Stomach smooth muscle (tissue), 2 donors: Measurements from ENCODE around the gene REC114.
"Not testable (repeated sequence)": the region's sequence is repeated elsewhere in the genome, so short reads cannot be mapped to it uniquely, and the experiment has no call there.

Experiments
- H3K27ac ChIP-seq: one replicate; pipeline ENCODE4 v1.7.0; 2013; ENCODE audit warnings: mild to moderate bottlenecking, low read length, inconsistent platforms
- H3K27me3 ChIP-seq, 2 donors: one replicate each; pipeline ENCODE4 v1.7.0; 2013; ENCODE audit warnings: low read length in 2 of 2; ENCODE audit not compliant: insufficient read depth in 2 of 2, control insufficient read depth in 1 of 2
- H3K36me3 ChIP-seq, 2 donors: one replicate each; pipeline ENCODE4 v1.7.0; 2013; ENCODE audit warnings: low read length in 2 of 2; ENCODE audit not compliant: control insufficient read depth in 2 of 2, insufficient read depth in 2 of 2
- H3K4me1 ChIP-seq: one replicate; pipeline ENCODE4 v1.7.0; 2013; ENCODE audit warnings: low read length; ENCODE audit not compliant: control insufficient read depth, insufficient read depth
- H3K4me3 ChIP-seq, 2 donors: one replicate each; pipeline ENCODE4 v1.7.0; 2013; ENCODE audit warnings: low read length in 2 of 2
- H3K9ac ChIP-seq, 2 donors: one replicate each; pipeline ENCODE4 v1.7.0; 2013; ENCODE audit warnings: low read length in 2 of 2, mild to moderate bottlenecking in 1 of 2
- H3K9me3 ChIP-seq, 2 donors: one replicate each; pipeline ENCODE4 v1.7.0; 2013; ENCODE audit warnings: low read length in 2 of 2; ENCODE audit not compliant: control insufficient read depth in 2 of 2
- donor health status: healthy.
- donor health status: Pancreatic carcinoma.

The REC114 gene

DNA sequence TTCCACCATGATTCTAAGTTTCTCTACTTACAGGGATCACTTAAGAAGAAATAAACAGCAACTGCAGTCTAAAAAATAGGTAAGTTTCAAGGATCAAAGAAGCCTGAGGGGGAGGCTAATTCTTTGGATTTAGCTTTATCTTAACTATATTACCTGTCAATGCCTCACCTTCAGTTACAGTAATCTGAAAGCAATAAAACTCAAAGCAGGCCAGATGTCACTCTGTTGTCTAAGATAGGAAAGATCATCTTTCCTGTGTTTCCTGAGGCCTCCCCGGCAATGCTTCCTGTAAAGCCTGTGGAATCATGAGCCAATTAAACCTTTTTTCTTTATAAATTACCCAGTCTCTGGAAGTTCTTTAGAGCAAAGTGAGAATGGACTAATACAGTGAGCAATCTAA is 130.1 kb downstream of the REC114 start:
- Histone ChIP-seq H3K27me3 (no peaks in the 10 kb centered on the region), H3K9ac (peak overlapping the region in 1 of 2 donors; percentile 42), H3K4me3 (no peak overlapping the region), H3K4me1 (peaks cover 24% of the 10 kb centered on the region), H3K36me3 (peaks cover 48 to 52% of the 10 kb centered on the region in 2 donors), H3K9me3 (no peaks in the 10 kb centered on the region), H3K27ac (peak overlapping the region; percentile 62)

DNA sequence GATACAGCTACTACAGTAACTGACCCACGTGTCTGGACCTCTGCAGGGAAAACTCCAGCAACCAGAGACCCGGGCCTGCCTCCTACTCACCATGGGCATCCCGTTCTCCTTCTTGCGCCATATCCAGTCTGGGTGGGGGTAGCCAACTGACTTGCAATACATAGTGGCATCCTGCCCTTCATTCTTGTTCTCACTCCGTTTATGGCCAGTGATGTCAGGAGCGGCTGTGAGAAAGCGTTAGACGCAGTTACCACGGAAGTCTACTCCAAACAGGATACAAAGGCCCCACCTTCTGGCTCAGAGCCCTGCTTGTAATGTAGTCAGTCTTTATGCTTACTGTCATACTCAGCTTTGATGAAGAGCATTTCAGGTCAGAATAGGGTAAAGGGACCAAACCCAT is 130.6 kb downstream of the REC114 start:
- Histone ChIP-seq H3K27ac (peak overlapping the region; percentile 62), H3K4me3 (peak overlapping the region in 1 of 2 donors; percentile 22), H3K9me3 (no peaks in the 10 kb centered on the region), H3K27me3 (no peaks in the 10 kb centered on the region), H3K4me1 (peaks cover 24% of the 10 kb centered on the region), H3K9ac (peak overlapping the region; percentile 1 to 42), H3K36me3 (peaks cover 46 to 50% of the 10 kb centered on the region in 2 donors)

DNA sequence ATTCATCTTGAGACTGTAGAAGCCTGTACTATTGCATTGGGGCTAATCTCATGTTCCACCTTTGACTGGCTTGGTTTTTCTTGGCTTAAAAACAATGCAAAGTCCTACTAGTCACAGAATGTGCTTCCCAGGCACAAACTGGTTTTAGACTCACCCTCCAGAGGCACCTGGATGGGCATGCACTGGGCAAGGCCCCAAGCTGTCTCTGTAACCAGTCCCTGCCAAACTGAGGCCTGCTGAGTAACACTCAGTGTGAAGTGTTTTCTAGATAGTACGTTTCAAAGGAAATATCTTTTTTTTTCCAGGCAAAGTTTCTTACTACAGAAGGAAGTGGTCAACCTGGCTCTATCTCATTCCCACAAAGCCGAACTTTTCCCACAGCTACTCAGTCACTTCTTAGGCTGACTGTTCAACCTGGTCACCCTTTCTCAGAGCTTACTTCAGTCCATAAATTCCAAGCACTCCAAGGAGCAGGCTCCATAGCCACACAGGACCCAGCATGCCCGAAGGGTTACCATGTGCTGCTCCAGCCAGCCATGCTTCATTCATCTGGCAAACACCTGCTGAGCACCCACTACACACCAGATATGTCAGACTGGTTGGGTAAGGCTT is 132.8 kb downstream of the REC114 start:
- no peak overlapping the region for H3K9ac ChIP-seq
- H3K4me1 ChIP-seq, result peaks cover 21% of the 10 kb centered on the region
- H3K9me3 ChIP-seq, result no peaks in the 10 kb centered on the region
- no peaks in the 10 kb centered on the region for H3K27me3 ChIP-seq
- peaks cover 31 to 35% of the 10 kb centered on the region in 2 donors for H3K36me3 ChIP-seq
- peak overlapping the region; percentile 58 for H3K27ac ChIP-seq
- H3K4me3 ChIP-seq, result no peak overlapping the region

DNA sequence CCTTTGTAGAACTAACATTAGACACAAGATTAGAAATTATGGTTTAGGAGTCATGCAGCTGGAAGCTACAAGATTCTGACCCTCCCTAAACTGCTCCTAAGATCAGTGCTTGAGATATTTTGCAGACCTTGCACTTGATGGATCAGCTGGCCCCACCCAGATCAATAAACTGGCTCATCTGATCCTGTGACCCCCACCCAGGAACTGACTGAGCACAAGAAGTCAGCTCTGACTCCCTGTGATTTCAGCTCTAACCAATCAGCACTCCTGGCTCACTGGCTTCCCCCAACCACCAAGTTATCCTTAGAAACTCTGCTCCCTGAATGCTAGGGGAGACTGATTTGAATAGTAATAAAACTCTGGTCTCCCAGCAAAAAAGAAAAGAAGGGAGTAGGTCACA is 134.6 kb downstream of the REC114 start:
- Histone ChIP-seq H3K36me3 (peaks cover 24 to 33% of the 10 kb centered on the region in 2 donors), H3K4me1 (peaks cover 21% of the 10 kb centered on the region)
- not testable (repeated sequence) for H3K9me3 ChIP-seq, H3K4me3 ChIP-seq, H3K27ac ChIP-seq, H3K27me3 ChIP-seq, H3K9ac ChIP-seq

DNA sequence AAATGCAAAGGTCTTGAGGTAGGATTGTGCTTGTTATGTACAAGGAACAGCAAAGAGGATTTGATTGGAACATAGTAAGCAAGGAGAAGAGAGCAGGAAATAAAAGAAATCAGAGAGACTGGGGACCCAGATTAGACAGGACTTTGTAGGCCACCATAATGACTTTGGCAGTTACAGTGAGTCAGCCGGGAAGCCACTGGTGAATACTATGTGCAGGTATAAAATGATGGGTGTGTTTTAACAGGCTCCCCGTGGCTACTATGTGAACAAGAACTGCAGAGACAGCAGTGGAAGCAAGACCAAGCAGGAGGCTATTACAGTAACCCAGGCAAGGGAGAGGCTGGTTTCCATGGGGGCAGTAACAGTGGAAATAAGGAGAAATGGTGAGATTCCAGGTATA is 135.1 kb downstream of the REC114 start:
- H3K9me3 ChIP-seq, result no peaks in the 10 kb centered on the region
- no peak overlapping the region for H3K27ac ChIP-seq

DNA sequence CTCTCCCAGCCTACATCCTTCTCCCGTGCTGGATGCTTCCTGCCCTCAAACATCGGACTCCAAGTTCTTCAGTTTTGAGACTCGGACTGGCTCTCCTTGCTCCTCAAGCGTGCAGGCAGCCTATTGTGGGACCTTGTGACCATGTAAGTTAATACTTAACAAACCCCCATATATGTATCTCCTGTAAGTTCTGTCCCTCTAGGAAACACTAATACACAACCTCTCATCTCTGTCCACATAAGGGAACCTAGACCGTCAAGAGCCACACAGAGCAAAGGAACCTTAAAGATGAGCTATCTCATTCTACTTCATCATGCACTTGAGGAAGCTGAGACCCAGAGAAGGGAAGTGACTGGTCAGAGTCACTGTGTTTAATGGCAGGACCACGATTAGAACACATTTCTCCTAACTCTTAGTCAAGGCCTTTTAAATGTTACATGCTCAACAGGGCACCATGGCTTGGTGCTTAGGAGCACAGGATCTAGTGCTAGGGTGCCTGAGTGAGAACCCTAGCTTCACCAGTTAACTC is 140.0 kb downstream of the REC114 start:
- Histone ChIP-seq H3K9me3 (no peaks in the 10 kb centered on the region), H3K9ac (no peak overlapping the region), H3K36me3 (peaks cover 51 to 55% of the 10 kb centered on the region in 2 donors), H3K27me3 (no peaks in the 10 kb centered on the region), H3K4me3 (no peak overlapping the region), H3K27ac (peak overlapping the region; percentile 4), H3K4me1 (no peaks in the 10 kb centered on the region)

More for the DNA sequence above, 135.1 kb downstream of the REC114 start:
- Histone ChIP-seq H3K4me3 (no peak overlapping the region), H3K4me1 (peaks cover 21% of the 10 kb centered on the region), H3K27me3 (no peaks in the 10 kb centered on the region), H3K9ac (no peak overlapping the region), H3K36me3 (peaks cover 26 to 34% of the 10 kb centered on the region in 2 donors)

DNA sequence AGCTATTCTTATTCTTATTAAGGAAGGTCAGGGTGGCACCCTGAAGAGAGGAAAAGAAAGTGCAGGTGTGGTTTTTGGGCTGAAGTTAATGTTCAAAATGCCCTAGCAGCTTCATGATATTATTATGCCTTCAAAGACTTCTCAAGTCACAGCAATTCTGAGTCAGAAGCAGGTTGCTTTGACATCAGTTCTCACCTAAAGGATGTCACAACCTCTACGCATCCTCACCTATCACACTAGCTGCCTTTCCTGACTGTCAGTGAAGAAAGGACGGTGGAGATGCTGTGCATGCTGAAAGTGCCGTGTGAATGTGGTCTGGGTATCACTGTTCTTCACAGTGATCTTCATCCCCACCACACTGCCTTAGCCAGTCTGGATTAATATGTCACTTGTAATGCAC is 140.6 kb downstream of the REC114 start:
- Histone ChIP-seq H3K27me3 (no peaks in the 10 kb centered on the region), H3K9me3 (no peaks in the 10 kb centered on the region), H3K27ac (no peak overlapping the region), H3K9ac (no peak overlapping the region), H3K4me3 (no peak overlapping the region), H3K4me1 (no peaks in the 10 kb centered on the region), H3K36me3 (peaks cover 49 to 53% of the 10 kb centered on the region in 2 donors)

DNA sequence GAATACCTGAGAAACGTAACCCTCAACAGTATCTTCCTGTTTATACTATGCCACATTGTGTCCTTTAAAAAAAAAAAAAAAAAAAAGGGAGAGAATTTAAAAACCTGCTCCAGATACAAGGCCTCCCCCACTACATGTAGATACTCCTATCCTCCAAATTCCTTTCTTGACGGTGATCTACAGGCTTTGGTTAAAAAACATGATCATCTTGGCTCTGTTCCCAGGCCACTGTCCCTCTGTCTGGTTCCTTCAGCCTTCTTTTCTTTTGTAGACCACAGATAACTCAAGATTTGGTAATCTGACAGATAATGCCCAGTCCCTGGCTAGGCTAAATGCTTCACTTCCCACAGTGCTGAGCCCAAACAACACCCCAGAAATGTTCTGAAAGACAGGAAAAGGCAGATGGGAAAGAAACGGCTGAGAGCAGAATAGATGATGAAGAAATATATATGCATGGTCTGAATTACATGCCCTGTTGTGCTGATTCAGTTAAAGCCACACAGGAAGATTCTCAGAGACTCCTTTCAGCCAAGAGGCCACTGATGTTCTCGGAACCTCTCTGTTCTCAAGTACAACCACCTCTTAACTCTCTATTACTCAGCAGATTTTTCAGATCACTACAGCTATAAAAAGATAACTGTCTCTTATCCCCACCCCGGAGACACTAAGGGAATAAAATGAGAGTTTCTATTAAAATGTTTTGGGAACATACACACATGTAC is 141.9 kb downstream of the REC114 start:
- Histone ChIP-seq H3K9me3 (no peaks in the 10 kb centered on the region), H3K36me3 (peaks cover 52 to 53% of the 10 kb centered on the region in 2 donors), H3K27ac (peak overlapping the region; percentile 19), H3K4me3 (no peak overlapping the region), H3K27me3 (no peaks in the 10 kb centered on the region), H3K4me1 (no peaks in the 10 kb centered on the region), H3K9ac (no peak overlapping the region)

DNA sequence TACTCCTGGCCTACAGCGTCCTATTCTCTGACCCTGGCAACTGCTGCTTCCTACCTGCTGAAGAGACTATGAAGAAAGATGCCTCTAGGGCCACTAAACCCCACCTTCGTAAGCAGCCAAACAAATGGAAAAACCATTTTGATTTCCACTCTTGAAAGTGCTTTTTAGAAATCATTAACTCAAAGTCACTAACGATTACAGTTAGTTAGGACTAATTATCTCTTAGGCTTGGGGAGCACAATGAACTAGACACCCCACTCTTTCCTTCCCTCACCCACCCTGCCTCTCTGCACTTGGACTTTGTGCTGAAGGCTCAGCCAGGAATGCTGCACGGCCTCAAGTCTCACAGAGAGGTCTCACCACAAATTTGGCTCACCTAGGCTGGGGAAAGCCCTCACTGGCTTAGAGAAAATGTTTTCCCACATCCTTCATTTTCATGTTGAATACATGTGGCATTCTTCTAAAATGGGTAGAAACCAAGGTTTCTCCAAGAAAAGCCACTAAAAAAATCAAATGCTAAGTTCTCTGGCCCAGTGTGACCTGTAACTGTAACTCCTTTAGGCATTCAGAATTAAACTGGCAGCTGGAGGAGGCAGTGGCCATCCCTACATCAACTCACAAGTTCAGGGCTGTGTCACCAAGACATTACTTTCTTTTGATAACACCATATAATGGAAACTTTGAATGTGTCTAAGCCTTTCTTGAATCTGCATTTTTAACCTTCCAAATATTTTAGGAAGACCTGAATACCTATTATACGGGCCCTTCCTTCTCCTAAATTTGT is 143.1 kb downstream of the REC114 start:
- Histone ChIP-seq H3K9me3 (no peaks in the 10 kb centered on the region), H3K4me1 (no peaks in the 10 kb centered on the region), H3K27me3 (no peaks in the 10 kb centered on the region), H3K27ac (no peak overlapping the region), H3K9ac (no peak overlapping the region), H3K4me3 (no peak overlapping the region), H3K36me3 (peaks cover 48 to 53% of the 10 kb centered on the region in 2 donors)

DNA sequence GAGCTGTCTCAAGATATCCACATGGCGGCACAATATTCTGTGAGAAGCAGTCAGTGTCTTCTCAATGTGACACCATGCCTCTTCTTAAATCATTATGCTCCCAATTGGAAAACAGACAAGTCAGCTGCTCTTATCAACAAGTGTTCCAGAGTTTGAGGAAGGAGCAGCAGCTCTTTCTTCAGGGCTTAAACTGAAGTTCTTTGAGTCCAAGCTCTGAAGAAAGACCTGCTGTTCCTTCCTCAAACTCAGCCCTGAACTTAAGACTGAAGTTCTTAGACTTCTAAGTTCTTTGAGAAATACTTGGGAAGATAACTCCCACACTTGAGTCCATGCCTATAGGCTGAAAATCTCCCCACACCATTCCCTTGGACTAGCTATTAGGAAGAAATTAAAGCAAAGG is 146.8 kb downstream of the REC114 start:
- Histone ChIP-seq H3K36me3 (peaks cover 28 to 37% of the 10 kb centered on the region in 2 donors), H3K27me3 (no peaks in the 10 kb centered on the region), H3K4me1 (peaks cover 16% of the 10 kb centered on the region), H3K4me3 (no peak overlapping the region), H3K27ac (no peak overlapping the region), H3K9me3 (no peaks in the 10 kb centered on the region), H3K9ac (no peak overlapping the region)
